Urinary bladder (tissue), 4 donors: ENCODE data around the gene SPATS2. TPM values are rescaled to one million over a fixed set of nuclear protein-coding genes. Genes with fewer than 3 reads are reported as not detected.
"Not testable (repeated sequence)": the region's sequence is repeated elsewhere in the genome, so short reads cannot be mapped to it uniquely, and the experiment has no call there.

ENCODE experiments used
- DNase-seq: peaks from one replicate; pipeline ENCODE4 v3.0.0-alpha.2; 2015; ENCODE audit errors: extremely low spot score
- H3K27ac ChIP-seq: one replicate; pipeline ENCODE4 v1.5.1; 2013; ENCODE audit warnings: low read depth, mild to moderate bottlenecking, moderate library complexity
- H3K36me3 ChIP-seq: one replicate; pipeline ENCODE4 v1.6.1; 2013; ENCODE audit warnings: mild to moderate bottlenecking, moderate library complexity; ENCODE audit not compliant: insufficient read depth
- H3K4me1 ChIP-seq: one replicate; pipeline ENCODE4 v1.6.1; 2013; ENCODE audit warnings: mild to moderate bottlenecking, moderate library complexity; ENCODE audit not compliant: insufficient read depth
- H3K4me3 ChIP-seq: one replicate; pipeline ENCODE4 v1.5.1; 2013; ENCODE audit warnings: low read depth, low read length
- WGBS: extraction: QIAGEN DNeasy Blood & Tissue Kit; methylation state at CpG from one replicate; pipeline ENCODE4 v1.1.7; 2013; 5-methylcytosine and 5-hydroxymethylcytosine counted together
- polyA plus RNA-seq: library from polyadenylated mRNA; stranded (reverse); fragments of 200-250 nt; gene quantifications from one replicate; pipeline ENCODE4 v1.2.3, GENCODE V29; 2013
- total RNA-seq: library from RNA; depleted of rRNA; stranded (reverse); fragments of >200 nt; gene quantifications from one replicate; pipeline ENCODE4 v1.2.3, GENCODE V29; 2014
- donor health status: healthy with polysubstance abuse.
- donor health status: healthy.

Gene SPATS2
- 52.8 TPM for total RNA-seq
- polyA plus RNA-seq, result 11.5 TPM

DNA sequence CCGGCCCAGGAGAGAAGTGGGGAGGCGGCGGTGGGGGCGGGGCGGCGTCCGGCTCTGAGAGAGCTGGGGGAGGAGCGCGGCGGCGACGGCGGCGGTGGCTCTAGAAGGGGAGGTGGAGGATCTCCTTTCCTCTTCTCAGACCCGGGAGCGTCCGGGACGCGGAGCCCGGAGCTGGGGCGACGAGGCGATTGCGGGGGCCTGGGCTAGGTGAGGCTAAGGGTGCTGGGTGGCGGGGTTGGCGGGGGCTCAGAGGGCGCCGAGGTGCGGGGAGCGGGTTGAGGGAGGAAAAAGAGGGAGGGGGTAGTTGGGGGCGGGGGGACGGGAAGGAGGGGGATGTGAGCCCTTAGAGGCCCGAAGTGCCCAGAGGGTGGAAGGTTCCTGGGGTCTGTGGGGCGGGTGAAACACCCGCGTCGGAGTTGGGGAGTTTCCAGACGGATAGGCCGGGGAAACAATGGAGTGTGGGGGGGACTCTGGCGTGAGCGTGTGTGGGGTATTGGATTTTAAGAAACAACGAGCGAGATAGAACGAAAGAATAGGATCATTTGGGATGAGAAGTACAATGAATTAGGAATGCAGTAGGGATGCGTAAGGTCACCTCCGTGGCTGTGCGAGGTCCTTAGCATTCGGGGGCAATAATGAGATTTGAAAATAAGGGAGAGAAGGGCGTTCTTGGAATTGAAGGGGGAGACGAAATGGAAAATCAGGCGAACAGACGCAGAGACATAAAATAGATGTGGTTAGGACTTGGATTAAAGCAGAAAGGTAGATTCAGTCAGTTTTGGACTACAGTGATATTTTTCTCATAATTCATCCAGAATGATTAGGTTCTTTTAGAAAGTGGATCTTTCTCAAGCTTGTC is at the start of gene SPATS2:
SPATS2 (plus strand) TSS at position 82 of the 859 bp plus-strand sequence. CDS start 93,551 bp downstream, outside the sequence.
- H3K4me1 ChIP-seq, result peaks cover 2% of the 10 kb centered on the region
- WGBS, result under 1% methylated on average over 52 of the region's 52 CpGs
- H3K4me3 ChIP-seq, result peak within 1 kb of the TSS; percentile 71

DNA sequence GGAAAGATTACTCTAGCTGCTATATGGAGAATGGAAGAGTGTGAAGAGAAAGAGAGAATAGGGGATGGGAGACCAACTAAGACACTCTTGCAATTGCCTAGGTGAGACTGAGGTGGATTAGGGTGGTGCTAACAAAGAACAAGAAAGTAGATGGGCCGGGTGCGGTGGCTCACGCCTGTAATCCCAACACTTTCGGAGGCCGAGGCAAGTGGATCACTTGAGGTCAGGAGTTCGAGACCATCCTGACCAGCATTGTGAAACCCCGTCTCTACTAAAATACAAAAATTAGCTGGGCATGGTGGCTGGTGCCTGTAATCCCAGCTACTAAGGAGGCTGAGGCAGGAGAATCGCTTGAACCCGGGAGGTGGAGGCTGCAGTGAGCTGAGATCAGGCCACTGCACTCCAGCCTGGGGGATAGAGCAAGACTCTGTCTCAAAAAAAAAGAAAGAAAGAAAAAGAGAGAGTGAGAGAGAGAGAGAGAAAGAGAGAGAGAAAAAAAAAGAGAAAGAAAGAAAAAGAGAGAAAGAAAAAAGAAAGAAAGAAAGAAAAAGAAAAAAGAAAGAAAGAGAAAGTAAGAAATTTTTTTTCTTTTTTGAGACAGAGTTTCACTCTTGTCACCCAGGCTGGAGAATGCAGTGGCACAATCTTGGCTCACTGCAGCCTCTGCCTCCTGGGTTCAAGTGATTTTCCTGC is 46.7 kb upstream of the SPATS2 start:
- not testable (repeated sequence) for H3K4me3 ChIP-seq, DNase-seq, H3K36me3 ChIP-seq, H3K4me1 ChIP-seq, H3K27ac ChIP-seq
- 91% methylated on average over 9 of the region's 9 CpGs for WGBS

More for the DNA sequence above, at the start of gene SPATS2:
- no peak for DNase-seq
- Histone ChIP-seq H3K27ac (peak within 1 kb of the TSS; percentile 87), H3K36me3 (no peaks in the 10 kb centered on the region)

DNA sequence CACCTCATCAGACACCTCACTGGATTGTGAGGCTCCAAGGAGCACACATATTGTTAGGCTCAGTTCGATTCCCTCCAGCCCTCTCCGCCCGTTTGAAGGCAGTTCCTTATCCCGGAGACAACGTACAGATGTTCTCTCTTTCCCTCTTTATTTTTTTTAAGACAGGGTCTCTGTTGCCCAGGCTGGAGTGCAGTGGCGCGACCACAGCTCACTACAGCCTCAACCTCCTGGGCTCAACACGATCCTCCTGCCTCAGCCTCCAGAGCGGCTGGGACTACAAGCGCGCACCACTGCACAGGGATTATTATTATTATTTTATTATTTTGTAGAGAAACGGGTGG is 44.9 kb upstream of the SPATS2 start:
- WGBS, result 27% methylated on average over 12 of the region's 12 CpGs
- no peaks in the 10 kb centered on the region for H3K4me1 ChIP-seq
- peak overlapping the region; percentile 54 for H3K4me3 ChIP-seq
- no peaks in the 10 kb centered on the region for H3K36me3 ChIP-seq
- no peak for DNase-seq
- H3K27ac ChIP-seq, result no peak overlapping the region

DNA sequence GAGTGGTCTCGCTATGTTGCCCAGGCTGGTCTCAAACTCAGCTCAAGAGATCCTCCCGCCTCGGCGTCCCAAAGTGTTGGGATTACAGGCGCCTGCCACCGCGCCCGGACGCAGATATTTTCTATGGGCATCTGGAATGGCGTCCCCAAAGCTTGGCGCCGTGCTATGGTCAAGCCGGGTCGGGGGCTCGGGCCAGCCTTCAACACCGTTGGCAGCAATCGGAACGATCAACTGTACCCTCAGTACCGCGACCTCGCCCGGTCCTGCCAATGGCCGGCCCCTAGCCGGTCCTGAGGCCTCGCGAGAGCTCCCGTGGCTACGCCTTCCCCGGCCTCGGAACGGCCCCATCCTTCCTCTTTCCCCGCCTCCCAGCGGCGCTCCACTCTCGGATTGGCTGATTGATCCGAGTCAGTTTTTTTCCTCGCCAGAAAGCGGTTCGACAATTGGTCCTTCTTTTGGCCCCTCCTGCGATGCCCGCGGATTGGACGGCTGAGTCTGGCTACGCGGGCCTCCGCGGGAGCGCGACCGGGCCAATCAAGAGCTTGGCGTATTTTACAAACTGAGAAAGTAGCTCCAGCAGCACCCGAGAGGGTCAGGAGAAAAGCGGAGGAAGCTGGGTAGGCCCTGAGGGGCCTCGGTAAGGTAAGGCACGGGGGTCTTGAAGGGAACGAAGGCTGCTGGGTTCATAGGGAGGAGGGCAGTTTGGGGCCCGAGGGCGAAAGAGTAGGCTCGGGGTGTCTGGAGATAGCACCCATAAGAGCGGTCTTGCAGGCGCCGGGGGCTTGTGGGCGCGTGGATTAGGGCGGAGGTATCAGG is 44.3 kb upstream of the SPATS2 start, which contains the start of gene TROAP:
TROAP (plus strand) TSS at position 548 of the 816 bp plus-strand sequence. CDS start 354 bp downstream, outside the sequence.
- DNase-seq, result peak; percentile 99
- H3K4me3 ChIP-seq, result peak within 1 kb of the TSS; percentile 54
- no peaks in the 10 kb centered on the region for H3K36me3 ChIP-seq
- no peak within 1 kb of the TSS for H3K27ac ChIP-seq
- H3K4me1 ChIP-seq, result no peaks in the 10 kb centered on the region
- WGBS, result under 1% methylated on average over 65 of the region's 65 CpGs

DNA sequence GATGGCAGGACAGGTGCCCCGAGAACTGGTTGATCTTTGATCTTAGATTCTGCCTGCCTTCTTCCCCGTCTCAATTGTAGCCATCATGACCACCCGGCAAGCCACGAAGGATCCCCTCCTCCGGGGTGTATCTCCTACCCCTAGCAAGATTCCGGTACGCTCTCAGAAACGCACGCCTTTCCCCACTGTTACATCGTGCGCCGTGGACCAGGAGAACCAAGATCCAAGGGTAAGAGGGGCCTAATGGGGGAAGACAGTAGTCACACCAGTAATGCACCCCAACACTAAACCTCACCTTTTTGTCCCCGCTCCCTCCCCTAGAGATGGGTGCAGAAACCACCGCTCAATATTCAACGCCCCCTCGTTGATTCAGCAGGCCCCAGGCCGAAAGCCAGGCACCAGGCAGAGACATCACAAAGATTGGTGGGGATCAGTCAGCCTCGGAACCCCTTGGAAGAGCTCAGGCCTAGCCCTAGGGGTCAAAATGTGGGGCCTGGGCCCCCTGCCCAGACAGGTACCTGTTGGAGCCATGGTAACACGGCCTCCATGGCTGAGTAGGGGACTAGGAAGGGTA is 43.7 kb upstream of the SPATS2 start:
- Histone ChIP-seq H3K4me1 (no peaks in the 10 kb centered on the region), H3K27ac (no peak overlapping the region), H3K36me3 (no peaks in the 10 kb centered on the region), H3K4me3 (peak overlapping the region; percentile 27)
- 8% methylated on average over 19 of the region's 19 CpGs for WGBS
- DNase-seq, result no peak

DNA sequence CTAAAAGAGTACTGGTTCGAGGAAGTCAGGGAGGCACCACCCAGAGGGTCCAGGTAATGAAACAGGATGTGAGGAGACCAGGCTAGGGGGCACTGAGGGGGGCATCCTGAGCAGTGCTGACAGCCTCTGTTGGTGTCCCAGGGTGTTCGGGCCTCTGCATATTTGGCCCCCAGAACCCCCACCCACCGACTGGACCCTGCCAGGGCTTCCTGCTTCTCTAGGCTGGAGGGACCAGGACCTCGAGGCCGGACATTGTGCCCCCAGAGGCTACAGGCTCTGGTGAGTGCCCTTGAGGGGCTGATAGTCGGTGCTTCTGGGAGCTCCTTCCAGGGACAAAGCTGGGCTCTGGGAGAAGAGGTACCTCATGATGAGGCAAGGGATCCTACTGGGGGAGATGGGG is 41.7 kb upstream of the SPATS2 start:
- WGBS, result 97% methylated on average over 6 of the region's 6 CpGs
- DNase-seq, result no peak
- H3K36me3 ChIP-seq, result no peaks in the 10 kb centered on the region
- no peaks in the 10 kb centered on the region for H3K4me1 ChIP-seq
- no peak overlapping the region for H3K27ac ChIP-seq
- H3K4me3 ChIP-seq, result no peak overlapping the region

DNA sequence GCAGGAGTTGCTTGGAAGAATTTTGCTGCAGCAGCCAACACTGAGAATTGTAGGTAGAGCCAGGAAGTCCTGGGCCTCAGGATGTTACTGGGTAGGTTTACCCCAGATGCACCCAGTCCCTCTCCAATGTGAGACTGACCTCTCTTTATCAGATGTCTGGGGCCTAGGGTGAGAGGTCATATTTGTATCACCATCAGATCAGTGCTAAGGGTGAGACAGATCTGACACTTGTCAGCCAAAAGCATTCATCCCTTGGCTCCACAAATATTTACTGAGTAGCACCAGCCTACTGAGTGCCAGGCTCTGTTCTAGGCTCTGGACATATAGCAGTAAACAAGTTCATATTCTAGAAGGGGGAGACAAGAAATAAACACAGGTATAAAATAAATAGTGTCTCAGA is 39.9 kb upstream of the SPATS2 start:
- DNase-seq, result no peak
- H3K4me1 ChIP-seq, result no peaks in the 10 kb centered on the region
- no peak overlapping the region for H3K4me3 ChIP-seq
- H3K27ac ChIP-seq, result no peak overlapping the region
- H3K36me3 ChIP-seq, result no peaks in the 10 kb centered on the region

DNA sequence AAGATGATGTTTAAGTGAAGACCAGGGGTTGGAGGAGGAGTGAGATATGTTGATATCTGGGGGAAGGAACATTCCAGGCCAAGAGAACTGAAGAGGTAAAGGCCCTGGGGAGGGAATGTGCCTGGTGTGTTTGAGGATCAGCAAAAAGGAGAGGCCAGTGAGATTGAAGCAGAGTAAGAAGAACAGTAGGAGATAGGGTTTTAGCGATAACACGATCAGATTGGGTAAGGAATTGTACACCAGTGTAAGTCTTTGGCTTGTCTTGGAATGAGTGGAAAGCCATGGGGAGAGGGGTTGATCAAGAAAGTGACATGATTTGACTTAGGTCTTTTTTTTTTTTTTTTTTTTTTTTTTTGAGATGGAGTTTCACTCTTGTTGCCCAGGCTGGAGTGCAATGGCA is 39.4 kb upstream of the SPATS2 start:
- 95% methylated on average over 2 of the region's 2 CpGs for WGBS

DNA sequence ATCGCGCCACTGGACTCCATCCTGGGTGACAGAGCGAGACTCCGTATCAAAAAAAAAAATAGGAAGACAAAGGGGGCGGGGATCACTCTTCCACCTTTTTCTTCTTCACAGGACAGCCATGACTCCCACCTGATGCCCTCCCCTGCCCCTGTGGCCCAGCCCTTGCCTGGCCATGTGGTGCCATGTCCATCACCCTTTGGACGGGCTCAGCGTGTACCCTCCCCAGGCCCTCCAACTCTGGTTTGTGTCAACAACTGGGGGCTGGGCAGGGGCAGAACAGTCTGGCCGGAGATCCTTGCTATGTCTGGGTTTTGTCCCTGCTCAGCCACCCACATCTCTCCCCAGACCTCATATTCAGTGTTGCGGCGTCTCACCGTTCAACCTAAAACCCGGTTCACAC is 38.4 kb upstream of the SPATS2 start:
- Histone ChIP-seq H3K4me1 (no peaks in the 10 kb centered on the region), H3K4me3 (no peak overlapping the region), H3K36me3 (no peaks in the 10 kb centered on the region), H3K27ac (no peak overlapping the region)
- WGBS, result 94% methylated on average over 12 of the region's 12 CpGs
- no peak for DNase-seq

More for the DNA sequence above, 39.4 kb upstream of the SPATS2 start:
- Histone ChIP-seq H3K4me3 (no peak overlapping the region), H3K27ac (no peak overlapping the region), H3K36me3 (no peaks in the 10 kb centered on the region), H3K4me1 (no peaks in the 10 kb centered on the region)
- DNase-seq, result no peak

DNA sequence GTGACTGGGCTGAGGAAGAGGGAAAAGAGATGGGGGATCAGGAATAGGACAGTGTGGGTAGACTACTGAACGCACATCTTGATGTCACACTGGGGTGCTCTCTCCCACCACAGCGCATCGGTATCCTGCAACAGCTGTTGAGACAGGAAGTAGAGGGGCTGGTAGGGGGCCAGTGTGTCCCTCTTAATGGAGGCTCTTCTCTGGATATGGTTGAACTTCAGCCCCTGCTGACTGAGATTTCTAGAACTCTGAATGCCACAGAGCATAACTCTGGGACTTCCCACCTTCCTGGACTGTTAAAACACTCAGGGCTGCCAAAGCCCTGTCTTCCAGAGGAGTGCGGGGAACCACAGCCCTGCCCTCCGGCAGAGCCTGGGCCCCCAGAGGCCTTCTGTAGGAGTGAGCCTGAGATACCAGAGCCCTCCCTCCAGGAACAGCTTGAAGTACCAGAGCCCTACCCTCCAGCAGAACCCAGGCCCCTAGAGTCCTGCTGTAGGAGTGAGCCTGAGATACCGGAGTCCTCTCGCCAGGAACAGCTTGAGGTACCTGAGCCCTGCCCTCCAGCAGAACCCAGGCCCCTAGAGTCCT is 37.1 kb upstream of the SPATS2 start:
- 95% methylated on average over 7 of the region's 7 CpGs for WGBS
- Histone ChIP-seq H3K4me1 (no peaks in the 10 kb centered on the region), H3K4me3 (no peak overlapping the region), H3K36me3 (no peaks in the 10 kb centered on the region), H3K27ac (no peak overlapping the region)
- DNase-seq, result no peak

DNA sequence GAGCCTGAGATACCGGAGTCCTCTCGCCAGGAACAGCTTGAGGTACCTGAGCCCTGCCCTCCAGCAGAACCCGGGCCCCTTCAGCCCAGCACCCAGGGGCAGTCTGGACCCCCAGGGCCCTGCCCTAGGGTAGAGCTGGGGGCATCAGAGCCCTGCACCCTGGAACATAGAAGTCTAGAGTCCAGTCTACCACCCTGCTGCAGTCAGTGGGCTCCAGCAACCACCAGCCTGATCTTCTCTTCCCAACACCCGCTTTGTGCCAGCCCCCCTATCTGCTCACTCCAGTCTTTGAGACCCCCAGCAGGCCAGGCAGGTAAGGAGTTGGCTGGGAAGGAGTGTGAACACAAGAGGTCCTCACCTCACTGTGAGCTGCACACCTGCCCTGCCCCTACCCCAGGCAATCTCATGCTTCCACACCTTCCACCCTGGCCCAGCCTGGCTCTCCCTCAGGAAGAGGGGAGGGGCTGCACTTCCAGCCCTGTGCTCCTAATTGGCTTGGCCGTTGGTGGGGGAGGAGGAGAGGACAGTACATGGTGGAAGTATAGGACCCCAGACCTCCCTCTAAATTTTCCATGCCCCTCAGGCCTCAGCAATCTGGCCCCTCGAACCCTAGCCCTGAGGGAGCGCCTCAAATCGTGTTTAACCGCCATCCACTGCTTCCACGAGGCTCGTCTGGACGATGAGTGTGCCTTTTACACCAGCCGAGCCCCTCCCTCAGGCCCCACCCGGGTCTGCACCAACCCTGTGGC is 36.5 kb upstream of the SPATS2 start:
- 76% methylated on average over 14 of the region's 14 CpGs for WGBS
- H3K4me1 ChIP-seq, result no peaks in the 10 kb centered on the region
- H3K36me3 ChIP-seq, result no peaks in the 10 kb centered on the region
- no peak overlapping the region for H3K27ac ChIP-seq
- DNase-seq, result no peak
- H3K4me3 ChIP-seq, result no peak overlapping the region

DNA sequence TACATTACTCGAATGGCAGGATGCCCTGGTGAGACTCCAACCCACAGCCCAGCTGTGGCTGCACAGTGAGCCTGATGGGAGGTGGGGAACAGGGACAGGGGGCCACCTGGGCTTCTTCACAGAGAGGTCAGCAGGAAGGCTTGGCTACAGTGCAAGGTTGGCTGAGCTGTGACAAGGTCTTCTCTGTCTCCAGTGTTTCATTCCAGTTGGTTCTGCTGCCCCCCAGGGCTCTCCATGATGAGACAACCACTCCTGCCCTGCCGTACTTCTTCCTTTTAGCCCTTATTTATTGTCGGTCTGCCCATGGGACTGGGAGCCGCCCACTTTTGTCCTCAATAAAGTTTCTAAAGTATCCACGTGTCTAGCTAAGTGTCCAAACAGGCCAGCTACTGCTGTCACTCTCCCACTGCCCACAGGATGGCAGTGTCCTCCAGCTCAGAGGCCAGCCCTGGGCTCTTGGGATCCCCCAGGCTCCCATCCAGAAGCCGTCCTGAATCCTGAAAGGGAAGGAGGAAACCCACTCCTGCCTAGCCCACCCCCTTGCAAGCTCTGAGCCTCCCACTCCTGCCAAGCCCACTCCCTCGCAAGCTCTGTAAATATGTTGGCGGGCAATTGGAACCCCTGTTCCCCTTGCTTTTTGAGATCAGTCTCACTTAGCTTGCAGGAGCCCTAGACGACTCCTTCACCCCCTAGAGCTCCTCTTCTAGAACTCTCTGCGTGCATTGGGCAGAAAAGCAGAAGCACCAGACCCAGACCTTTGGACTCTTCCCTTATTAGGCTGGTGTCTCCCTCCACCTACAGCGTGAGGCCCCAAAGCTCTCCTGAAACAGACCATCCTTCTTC is 35.7 kb upstream of the SPATS2 start:
- 49% methylated on average over 11 of the region's 11 CpGs for WGBS
- peak; percentile 47 for DNase-seq
- H3K27ac ChIP-seq, result no peak overlapping the region
- H3K36me3 ChIP-seq, result no peaks in the 10 kb centered on the region
- H3K4me1 ChIP-seq, result no peaks in the 10 kb centered on the region
- no peak overlapping the region for H3K4me3 ChIP-seq
